ENCODE results near the gene IQGAP2.

The IQGAP2 gene

DNA sequence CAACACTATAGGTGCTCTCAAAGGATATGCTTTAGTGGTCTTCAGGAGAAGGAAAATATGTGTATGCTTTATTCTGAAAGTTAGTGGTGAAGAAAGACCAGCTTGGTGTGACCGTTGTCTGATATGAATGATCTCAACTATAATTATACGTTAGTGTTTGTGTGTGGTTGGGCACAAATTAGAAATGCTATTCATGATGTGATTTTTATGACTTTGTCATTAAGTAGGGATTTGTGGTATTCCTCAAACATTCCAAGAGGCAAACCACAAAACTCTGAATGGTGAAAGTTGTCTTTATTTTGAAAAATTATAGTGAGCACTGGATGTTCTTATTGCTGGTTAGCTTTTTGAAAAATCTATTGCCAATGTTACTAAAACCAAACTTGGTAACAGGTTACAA lies 306.7 kb downstream of the IQGAP2 start:
- TF ChIP-seq, protein P1, sequence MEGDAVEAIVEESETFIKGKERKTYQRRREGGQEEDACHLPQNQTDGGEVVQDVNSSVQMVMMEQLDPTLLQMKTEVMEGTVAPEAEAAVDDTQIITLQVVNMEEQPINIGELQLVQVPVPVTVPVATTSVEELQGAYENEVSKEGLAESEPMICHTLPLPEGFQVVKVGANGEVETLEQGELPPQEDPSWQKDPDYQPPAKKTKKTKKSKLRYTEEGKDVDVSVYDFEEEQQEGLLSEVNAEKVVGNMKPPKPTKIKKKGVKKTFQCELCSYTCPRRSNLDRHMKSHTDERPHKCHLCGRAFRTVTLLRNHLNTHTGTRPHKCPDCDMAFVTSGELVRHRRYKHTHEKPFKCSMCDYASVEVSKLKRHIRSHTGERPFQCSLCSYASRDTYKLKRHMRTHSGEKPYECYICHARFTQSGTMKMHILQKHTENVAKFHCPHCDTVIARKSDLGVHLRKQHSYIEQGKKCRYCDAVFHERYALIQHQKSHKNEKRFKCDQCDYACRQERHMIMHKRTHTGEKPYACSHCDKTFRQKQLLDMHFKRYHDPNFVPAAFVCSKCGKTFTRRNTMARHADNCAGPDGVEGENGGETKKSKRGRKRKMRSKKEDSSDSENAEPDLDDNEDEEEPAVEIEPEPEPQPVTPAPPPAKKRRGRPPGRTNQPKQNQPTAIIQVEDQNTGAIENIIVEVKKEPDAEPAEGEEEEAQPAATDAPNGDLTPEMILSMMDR (conservative IDR thresholded peaks at IDR 0.05; ENCODE audit: low read length): no peak
- DNase-seq (ENCODE audit: low read depth): peak; percentile 84
- H3K4me3 ChIP-seq (ENCODE audit: low read length): no peak overlapping the region

DNA sequence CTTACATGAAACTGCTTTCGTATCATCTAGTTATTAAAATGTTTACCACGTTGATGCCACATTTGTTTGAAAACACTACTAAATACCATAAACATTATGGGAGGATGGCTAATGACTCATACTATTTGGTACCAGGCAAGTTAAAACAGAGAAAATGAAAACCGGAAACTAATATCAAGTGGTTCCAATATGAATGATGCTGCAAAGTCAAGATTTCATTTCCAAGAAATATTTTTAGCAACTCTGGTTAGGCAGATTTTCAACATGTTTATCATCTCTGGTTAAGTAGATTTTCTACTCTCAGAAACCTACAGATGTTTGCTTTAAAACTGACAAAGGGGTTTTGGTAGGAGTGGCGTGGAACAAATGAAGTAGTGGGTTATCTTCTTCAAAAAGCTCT lies 307.9 kb downstream of the IQGAP2 start:
- peak; percentile 48 for DNase-seq (ENCODE audit: low read depth)
- H3K4me3 ChIP-seq (ENCODE audit: low read length): no peak overlapping the region
- TF ChIP-seq, protein P1 (conservative IDR thresholded peaks at IDR 0.05; ENCODE audit: low read length): no peak

DNA sequence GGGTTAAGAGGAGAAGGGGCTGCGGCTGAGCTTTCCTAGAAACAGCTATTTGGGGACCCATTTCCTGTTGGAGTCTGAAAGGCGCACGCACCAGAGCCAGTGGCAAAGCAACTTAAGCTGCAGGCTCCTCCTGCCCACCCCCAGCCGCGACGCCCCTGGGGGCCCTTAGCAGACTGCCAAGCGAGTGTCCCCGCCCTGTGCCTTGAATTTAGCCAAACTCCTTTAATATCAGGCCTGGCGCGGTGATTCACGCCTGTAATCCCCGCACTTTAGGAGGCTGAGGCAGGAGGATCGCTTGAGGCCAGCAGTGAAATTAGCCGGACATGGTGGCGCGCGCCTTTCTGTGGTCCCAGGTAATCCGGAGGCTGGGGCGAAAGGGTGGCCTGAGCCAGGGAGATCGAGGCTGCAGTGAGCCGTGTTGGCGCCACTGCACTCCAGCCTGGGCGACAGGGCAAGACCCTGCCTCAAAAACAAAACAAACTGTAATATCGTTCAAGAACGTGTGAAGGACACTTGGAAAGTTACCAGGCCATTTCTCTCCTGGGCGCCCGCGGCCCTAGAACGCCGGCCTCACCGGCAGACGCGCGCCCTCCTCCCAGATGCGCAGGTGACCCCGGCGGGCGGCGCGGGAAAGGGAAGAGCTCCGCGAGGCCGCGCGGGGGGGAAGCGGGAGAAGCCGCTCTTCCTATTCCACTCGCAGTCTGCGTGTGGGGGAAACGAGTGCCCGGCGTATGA lies 311.8 kb downstream of the IQGAP2 start:
- TF ChIP-seq, protein P1 (conservative IDR thresholded peaks at IDR 0.05; ENCODE audit: low read length): no peak
- peak overlapping the region; percentile 73 for H3K4me3 ChIP-seq (ENCODE audit: low read length)
- DNase-seq (ENCODE audit: low read depth): no peak

- H3K4me3 ChIP-seq (ENCODE audit: low read length): peak overlapping the region; percentile 73
- TF ChIP-seq, protein P1 (conservative IDR thresholded peaks at IDR 0.05; ENCODE audit: low read length): no peak
- DNase-seq (ENCODE audit: low read depth): no peak
Observed at GRCh38 chr5:76715486-76715735, 312.3 kb downstream of the IQGAP2 start.

DNA sequence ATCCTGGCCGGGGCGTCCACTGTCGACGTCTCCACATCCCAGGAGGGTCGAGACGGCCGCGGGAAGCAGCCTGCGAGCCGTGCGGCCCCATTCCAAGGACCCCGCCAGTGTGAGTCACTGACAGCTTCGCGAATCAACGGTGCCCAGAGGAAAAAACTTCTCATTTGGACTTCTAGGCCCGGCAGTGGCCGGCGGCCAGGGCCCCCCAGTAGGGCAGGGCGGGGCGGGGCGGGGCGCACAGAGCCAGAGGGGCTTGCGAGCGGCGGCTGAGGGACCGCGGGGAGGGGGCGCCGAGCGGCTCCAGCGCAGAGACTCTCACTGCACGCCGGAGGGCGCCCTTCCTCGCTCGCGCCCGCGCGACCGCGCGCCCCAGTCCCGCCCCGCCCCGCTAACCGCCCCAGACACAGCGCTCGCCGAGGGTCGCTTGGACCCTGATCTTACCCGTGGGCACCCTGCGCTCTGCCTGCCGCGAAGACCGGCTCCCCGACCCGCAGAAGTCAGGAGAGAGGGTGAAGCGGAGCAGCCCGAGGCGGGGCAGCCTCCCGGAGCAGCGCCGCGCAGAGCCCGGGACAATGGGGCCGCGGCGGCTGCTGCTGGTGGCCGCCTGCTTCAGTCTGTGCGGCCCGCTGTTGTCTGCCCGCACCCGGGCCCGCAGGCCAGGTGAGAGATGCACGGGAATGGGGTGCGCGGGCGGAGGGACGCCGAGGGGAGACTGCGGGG lies 312.8 kb downstream of the IQGAP2 start, which contains the start of gene F2R:
F2R (plus strand) TSS at position 391 of the 720 bp plus-strand sequence; CDS start at position 573, 182 bp downstream.
- DNase-seq (ENCODE audit: low read depth): peak; percentile 12
- TF ChIP-seq, protein P1 (conservative IDR thresholded peaks at IDR 0.05; ENCODE audit: low read length): peak; percentile 28
- peak within 1 kb of the TSS; percentile 73 for H3K4me3 ChIP-seq (ENCODE audit: low read length)

DNA sequence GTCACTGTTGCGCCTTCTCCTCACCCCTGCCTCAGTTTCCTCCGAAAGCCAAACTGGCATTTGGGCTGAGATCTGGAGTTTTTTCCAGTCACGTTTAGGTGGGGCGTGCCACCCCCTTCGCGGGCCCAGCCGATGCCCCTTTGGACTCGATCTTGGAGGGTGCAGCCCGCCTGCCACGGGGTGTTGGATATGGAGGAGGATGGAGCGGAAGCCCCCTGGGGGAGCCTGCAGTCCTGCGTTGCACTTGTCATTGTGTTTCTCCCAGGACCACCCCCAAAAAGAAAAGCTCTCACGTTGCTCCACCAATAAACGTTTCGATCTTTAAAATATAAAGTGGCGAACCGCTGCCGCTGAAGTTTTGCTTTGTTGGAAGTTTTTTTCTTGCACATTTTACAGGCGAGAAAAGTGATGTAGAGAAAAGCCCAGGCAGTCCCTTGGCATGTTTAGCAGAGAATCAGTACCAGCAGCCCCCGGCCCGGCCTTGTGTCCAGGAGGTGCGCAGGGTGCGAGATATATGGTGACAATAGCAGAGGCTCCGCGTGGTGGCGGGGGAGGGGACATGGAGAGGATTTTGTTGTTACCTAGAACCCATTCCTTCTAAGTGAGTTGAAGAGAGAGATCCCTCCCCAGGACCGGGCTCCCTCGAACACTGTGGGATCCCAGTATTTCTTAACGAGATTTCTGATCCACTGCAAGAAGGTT lies 313.5 kb downstream of the IQGAP2 start:
- TF ChIP-seq, protein P1 (conservative IDR thresholded peaks at IDR 0.05; ENCODE audit: low read length): no peak
- no peak for DNase-seq (ENCODE audit: low read depth)

More for the DNA sequence above, 313.5 kb downstream of the IQGAP2 start:
- peak overlapping the region; percentile 73 for H3K4me3 ChIP-seq (ENCODE audit: low read length)

Data from AG10803 (cell line).